ENCODE data around the gene DCDC2. TPM values are rescaled to one million over a fixed set of nuclear protein-coding genes. Genes with fewer than 3 reads are reported as not detected.

Gene DCDC2
- total and polyA plus RNA-seq, 8 donors: 13.1 to 40.4 (median 21.1) TPM

- H3K27ac ChIP-seq: no peak overlapping the region
- intact Hi-C loops (cut with DNase I): no loop called here
- TF ChIP-seq, protein P1, sequence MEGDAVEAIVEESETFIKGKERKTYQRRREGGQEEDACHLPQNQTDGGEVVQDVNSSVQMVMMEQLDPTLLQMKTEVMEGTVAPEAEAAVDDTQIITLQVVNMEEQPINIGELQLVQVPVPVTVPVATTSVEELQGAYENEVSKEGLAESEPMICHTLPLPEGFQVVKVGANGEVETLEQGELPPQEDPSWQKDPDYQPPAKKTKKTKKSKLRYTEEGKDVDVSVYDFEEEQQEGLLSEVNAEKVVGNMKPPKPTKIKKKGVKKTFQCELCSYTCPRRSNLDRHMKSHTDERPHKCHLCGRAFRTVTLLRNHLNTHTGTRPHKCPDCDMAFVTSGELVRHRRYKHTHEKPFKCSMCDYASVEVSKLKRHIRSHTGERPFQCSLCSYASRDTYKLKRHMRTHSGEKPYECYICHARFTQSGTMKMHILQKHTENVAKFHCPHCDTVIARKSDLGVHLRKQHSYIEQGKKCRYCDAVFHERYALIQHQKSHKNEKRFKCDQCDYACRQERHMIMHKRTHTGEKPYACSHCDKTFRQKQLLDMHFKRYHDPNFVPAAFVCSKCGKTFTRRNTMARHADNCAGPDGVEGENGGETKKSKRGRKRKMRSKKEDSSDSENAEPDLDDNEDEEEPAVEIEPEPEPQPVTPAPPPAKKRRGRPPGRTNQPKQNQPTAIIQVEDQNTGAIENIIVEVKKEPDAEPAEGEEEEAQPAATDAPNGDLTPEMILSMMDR (IDR thresholded peaks at IDR 0.05): no peak
- ATAC-seq (no peak), DNase-seq (no peak), FAIRE-seq (no peak)
- H3K4me1 ChIP-seq: no peaks in the 10 kb centered on the region
- H3K36me3 ChIP-seq: no peaks in the 10 kb centered on the region
- no peaks in the 10 kb centered on the region for H3K27me3 ChIP-seq
- 48 to 67% methylated on average over 2 of the region's 2 CpGs for WGBS, 2 donors
- H3K9me3 ChIP-seq: no peaks in the 10 kb centered on the region
- no peak overlapping the region for H3K4me3 ChIP-seq
These were observed 226.1 kb downstream of the DCDC2 start for GRCh38 chr6:24131751-24132150.

GRCh38 chr6:24127316-24127715 lies 230.5 kb downstream of the DCDC2 start:
- Histone ChIP-seq H3K4me1 (no peaks in the 10 kb centered on the region), H3K27ac (no peak overlapping the region), H3K9me3 (no peaks in the 10 kb centered on the region), H3K36me3 (no peaks in the 10 kb centered on the region), H3K27me3 (no peaks in the 10 kb centered on the region), H3K4me3 (no peak overlapping the region)
- no peak for FAIRE-seq
- DNase-seq: no peak
- 46 to 70% methylated on average over 2 of the region's 2 CpGs for WGBS, 2 donors
- intact Hi-C loops (cut with DNase I): no loop called here
- no peak for ATAC-seq
- TF ChIP-seq, protein P1 (IDR thresholded peaks at IDR 0.05): no peak

DNA sequence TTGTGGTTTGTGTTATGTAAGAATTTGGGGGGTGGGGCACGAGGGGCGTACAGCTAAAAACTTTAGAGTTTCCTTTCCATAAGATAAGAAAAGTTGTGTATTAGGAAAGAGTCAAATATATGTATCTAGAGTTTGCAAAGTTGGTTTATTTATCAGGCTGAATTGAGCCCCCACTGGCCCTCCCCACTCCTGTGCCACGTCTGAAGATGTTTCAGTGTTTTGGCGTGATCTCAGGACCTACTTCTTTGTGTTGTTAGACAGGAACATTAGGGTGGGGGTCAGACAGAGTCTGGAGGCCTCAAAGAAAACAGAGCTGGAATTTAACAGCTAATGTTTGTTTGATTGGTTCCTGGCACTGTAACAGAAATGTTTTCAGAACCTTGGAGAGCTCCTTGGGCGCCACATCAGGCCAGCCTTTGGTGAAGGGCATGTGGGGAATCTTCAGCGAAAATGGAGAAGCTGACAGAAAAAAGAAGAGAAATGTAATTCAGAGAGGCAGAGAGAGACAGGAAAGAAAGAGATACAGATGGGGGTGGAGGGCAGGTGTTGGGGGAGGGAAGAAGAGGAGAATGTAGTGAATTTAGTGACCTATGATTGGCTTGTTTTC lies 231.2 kb downstream of the DCDC2 start:
- no peaks in the 10 kb centered on the region for H3K9me3 ChIP-seq
- intact Hi-C loops (cut with DNase I): no loop called here
- ATAC-seq (peak; percentile 70 to 92 (median 80)), FAIRE-seq (no peak), DNase-seq (peak in 5 of 6 donors; percentile 24 to 65 (median 31))
- H3K4me3 ChIP-seq: peak overlapping the region in 1 of 4 donors; percentile 20
- no peaks in the 10 kb centered on the region for H3K4me1 ChIP-seq
- WGBS, 2 donors: 3 to 7% methylated on average over 6 of the region's 6 CpGs
- H3K27ac ChIP-seq: no peak overlapping the region
- TF ChIP-seq, protein P1 (IDR thresholded peaks at IDR 0.05): no peak
- no peaks in the 10 kb centered on the region for H3K27me3 ChIP-seq
- H3K36me3 ChIP-seq: no peaks in the 10 kb centered on the region

DNA sequence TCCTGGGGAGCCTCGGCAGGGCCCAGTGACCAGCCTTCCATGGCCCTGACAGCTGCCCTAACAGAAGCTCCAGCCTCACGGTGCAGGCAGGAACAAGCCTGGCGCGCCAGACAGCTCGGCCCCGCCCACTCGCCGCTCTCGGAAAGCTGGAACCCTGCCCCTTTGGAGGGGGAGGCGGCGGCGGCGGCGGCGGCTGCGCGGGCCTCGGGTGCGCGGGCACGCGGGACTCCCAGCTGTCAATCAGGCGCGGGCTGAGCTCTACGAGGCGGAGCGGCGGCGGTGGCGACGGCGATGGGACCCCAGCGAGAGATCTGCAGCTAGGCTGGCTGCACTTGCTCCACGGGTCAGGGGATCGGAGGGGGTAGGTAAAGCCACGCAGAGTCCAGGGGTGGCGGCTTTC lies 231.9 kb downstream of the DCDC2 start, which contains the start of gene NRSN1:
Gene NRSN1 (plus strand): TSS at position 236 of the 400 bp plus-strand sequence. CDS start 8,113 bp downstream, outside the sequence.
- FAIRE-seq: no peak
- 3 to 6% methylated on average over 30 to 37 of the region's 37 CpGs for WGBS, 2 donors
- intact Hi-C loops (cut with DNase I): no loop called here
- Histone ChIP-seq H3K27me3 (no peaks in the 10 kb centered on the region), H3K36me3 (no peaks in the 10 kb centered on the region), H3K9me3 (no peaks in the 10 kb centered on the region), H3K27ac (no peak within 1 kb of the TSS), H3K4me3 (peak within 1 kb of the TSS in 2 of 4 donors; percentile 8 to 20), H3K4me1 (no peaks in the 10 kb centered on the region)
- peak; percentile 2 to 71 (median 27) for DNase-seq
- peak; percentile 67 to 84 (median 74) for ATAC-seq
- TF ChIP-seq, protein P1 (IDR thresholded peaks at IDR 0.05): no peak

- H3K9me3 ChIP-seq: no peaks in the 10 kb centered on the region
- no peak for ATAC-seq
- H3K4me1 ChIP-seq: no peaks in the 10 kb centered on the region
- DNase-seq: no peak
- H3K27ac ChIP-seq: no peak overlapping the region
- TF ChIP-seq, protein P1 (IDR thresholded peaks at IDR 0.05): no peak
- no peak overlapping the region for H3K4me3 ChIP-seq
- no peaks in the 10 kb centered on the region for H3K36me3 ChIP-seq
- FAIRE-seq: no peak
- 42 to 52% methylated on average over 7 of the region's 7 CpGs for WGBS, 2 donors
- H3K27me3 ChIP-seq: no peaks in the 10 kb centered on the region
- intact Hi-C loops (cut with DNase I): no loop called here
These were observed 235.7 kb downstream of the DCDC2 start for GRCh38 chr6:24122139-24122538.

All from pancreas (tissue), 10 donors.